DMS 273 treated with DMSO at 0.1 percent for 48 hours (cell line): Measurements from ENCODE around the gene SAMD4B.
A peak's percentile ranks its signal among the peaks of the same experiment; 100 is the strongest.

Experiments
- DNase-seq: peaks from one replicate; lab custom pipeline; 2025; lab: John Stamatoyannopoulos, UW

SAMD4B gene

DNA sequence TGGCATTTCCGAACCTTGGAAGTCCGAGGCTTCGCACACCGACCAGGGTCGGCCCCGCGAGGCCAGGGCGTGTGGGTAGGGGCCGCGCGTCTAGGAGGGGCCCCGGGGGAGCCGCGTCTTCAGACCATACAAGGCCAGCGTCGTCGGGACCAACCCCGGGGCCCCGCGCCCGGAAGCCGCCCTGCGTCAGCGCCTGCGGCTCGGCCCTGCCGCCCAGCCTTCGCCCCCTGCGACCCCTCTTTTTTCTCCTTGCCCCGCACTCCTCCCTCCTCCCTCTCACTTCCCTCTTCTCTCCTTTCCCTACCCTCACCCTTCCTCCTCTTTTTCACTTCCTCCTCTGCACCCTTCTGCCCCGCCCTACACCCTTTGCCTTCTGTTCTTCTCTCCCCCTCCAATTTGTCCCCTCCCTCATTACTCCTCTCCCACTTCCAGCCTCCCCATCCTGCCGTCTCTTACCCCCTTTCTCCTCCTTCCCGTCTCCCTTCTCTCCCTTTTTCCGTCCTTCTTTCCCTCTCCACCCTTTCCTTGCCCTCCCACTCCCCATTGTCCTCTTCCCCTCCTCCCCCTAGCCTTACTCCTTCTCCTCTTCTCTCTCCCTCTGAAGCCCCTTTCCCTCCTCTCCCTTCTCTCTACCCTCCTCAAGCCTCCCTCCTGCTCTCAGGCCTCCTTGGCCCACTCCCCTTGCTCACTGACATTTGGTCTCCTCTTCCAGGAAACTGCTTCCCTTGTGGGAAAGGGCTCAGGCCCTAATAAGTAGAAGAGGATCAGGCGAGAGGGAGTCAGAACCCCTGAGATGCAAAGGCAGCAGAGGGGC lies 68.0 kb downstream of the SAMD4B start:
- DNase-seq = no peak

GRCh38 chr19:39410831-39411080 lies 68.5 kb downstream of the SAMD4B start:
- DNase-seq = no peak

GRCh38 chr19:39411081-39411831 lies 69.0 kb downstream of the SAMD4B start:
- DNase-seq = no peak

DNA sequence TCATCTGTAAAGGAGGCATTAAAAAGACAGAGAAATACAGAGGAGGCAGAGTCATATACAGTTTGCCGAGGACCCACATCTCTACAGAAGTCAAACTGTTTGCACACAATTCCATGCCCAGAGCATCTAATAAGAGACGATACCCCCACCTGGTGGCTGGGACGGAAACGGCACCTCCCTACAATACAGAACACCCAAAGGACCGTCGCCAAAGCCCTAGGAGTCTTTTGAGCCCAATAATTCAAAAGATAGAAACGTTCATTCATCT lies 69.5 kb downstream of the SAMD4B start:
- peak; percentile 89 for DNase-seq

DNA sequence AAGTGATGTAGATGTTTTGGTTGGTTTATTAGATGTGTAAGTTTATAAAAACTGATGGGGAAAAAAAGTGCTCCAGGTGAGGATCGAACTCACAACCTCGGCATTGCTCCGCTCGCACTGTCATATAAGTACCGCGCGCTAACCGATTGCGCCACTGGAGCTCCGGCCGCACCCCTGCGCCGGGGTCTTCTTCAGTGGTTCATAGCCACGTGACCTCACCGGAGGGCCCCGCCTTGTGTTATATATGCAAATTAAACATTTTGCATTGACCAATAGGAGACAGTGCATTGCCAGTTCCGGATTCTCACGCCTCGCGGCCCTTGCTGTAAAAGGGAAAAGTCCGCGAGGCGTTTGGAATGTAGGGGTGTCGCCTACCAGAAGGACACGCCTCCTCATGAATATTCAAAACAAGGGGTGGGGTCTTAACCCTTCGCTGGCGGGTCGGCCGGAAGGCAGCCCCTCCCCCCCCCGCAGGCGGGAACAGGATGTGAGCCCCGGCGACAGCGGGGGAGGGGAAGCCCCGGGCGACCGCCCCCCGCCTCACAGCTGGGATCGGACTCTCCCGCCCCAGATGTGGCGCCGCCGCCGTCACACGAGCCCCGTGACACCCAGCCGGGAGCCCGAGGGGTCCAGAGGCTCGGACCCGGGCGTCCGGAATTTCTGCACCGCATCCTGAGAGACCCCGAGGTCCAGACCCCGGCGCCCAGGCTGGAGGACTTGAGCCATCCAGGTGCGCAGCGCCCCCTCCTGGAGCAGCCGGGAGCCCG lies 70.1 kb downstream of the SAMD4B start, which contains the start of gene PLEKHG2:
Gene PLEKHG2 (plus strand): TSS at position 570 of the 767 bp plus-strand sequence. CDS start 1,418 bp downstream, outside the sequence.
- DNase-seq = peak; percentile 97

- no peak for DNase-seq
Observed at GRCh38 chr19:39412867-39413271, 70.6 kb downstream of the SAMD4B start.

DNA sequence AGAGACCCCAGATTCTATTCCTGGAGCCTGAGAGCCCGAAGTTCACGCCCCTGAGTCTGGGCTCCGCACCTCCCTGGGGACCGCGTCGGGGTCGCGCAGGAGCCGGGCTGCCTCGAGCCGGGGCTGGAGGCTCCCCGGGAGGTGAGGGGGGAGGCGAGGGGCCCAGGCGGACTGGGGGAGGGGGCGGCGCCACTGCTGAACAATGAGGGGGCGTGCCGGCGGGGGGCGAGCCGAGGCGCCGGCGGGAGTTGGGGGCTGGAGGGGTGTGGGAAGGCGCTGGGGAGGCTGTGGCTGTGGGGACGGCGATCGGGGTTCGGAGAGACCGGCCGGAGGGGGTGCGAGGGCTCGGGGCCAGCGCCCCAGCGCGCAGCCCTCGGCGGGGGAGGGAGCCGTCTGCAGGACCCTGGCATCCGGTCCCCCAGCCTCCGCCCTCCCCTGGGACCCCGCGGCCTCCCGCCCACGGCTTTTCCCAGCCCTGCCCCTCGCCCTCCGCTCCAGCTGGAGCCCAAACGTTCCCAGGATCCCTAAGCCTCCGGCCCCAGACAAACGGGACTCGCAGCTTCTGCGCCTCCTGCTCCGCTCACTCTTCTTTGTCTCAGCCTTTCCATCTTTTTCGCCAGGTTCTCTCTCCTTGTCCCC lies 71.2 kb downstream of the SAMD4B start:
- no peak for DNase-seq

GRCh38 chr19:39413911-39414608 lies 71.8 kb downstream of the SAMD4B start:
- DNase-seq = no peak

GRCh38 chr19:39415111-39416046 lies 73.2 kb downstream of the SAMD4B start:
- no peak for DNase-seq

DNA sequence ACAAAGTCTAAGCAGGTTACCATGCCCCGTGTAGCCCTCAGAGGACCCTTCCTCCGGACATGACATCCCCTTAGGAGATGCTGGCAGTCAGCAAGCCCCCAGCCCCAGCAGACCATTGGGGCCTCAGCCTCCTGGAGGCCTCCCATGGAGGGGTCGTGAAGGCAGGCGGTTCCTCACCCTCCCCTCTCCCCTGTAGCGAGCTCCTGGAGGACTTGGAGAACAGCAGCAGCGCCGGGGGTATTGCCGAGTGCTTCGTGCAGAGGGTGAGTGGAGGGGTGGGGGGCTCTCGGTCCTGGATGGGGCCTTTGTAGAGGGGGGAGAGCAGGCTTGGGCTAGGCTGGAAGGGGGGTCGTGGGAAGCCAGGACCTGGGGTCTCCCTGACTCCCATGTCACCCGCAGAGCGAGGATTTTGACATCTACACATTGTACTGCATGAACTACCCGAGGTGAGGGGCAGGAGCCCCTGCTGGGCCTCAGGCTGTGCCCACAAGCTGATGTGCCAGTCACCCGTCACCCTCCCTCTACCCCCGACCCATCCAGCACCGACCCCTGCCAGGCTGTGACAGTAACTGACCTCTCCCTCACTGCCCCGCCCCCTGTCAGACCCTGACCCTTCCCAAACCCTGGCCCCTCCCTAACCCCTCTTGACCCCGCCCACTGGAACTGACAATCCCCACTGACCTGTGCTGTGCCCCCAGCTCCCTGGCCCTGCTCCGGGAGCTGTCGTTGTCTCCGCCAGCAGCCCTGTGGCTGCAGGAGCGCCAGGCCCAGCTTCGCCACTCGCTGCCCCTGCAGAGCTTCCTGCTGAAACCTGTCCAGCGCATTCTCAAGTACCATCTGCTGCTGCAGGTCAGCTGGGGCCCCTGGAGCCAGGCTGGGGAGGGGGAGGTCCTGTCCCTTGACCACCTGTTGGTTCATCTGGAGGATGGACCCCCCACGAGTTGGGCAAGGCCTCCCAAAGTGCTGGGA lies 74.2 kb downstream of the SAMD4B start:
- DNase-seq = no peak

DNA sequence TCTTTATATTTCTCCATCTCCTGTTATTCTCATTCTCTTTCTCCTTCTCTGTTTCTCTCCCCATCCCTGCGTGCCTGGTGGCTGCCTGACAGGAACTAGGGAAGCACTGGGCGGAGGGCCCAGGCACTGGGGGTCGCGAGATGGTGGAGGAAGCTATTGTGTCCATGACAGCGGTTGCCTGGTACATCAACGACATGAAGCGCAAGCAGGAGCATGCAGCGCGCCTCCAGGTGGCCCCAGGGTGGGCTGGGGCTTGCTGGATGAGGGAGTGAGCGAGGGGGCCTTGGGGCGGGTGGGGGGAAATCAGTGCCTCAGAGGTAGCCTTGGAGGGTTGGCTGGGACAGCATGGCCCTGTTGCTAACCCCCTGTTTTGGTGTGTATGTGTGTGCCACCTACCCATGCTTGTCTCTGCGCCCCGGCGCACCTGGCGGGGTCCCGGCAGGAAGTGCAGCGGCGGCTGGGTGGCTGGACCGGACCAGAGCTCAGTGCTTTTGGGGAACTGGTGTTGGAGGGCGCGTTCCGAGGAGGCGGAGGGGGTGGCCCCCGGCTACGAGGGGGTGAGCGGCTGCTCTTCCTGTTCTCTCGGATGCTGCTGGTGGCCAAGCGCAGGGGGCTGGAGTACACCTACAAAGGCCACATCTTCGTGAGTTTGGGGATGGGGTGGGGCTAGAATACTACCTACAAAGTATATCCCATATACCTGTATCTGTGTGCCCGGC lies 75.4 kb downstream of the SAMD4B start:
- no peak for DNase-seq

DNA sequence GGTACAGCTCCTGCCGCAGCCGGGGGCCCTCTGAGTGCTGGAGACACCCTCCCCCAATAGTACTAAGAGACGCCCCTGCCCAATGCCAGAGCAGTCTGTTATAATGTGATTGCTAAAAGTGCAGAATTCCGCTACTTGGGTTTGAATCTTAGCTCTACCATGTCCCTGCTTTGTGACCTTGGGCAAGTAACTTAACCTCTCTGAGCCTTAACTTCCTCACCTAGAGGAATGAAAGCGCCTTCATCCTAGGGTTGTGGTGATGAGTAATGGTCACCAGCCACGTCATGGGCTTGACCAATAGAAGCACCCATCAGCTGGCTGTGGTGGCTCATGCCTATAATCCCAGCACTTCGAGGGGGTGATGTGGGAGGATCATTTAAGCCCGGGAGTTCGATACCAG lies 76.8 kb downstream of the SAMD4B start:
- no peak for DNase-seq

DNA sequence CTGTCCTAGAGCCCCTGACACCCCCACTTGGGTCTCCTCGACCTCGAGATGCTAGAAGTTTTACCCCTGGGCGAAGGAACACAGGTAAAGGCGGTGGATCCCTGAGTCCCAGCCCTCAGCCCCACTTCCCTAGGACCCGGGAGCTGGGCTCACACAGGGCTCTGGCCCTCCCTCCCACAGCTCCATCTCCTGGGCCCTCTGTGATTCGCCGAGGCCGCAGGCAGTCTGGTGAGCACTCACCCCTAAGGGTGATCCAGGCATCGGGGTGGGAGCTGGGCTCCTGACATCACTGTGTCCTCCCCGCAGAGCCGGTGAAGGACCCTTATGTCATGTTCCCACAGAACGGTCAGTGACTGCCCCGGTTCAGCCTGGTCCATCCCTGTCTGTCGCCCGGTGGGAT lies 78.5 kb downstream of the SAMD4B start:
- DNase-seq = no peak

DNA sequence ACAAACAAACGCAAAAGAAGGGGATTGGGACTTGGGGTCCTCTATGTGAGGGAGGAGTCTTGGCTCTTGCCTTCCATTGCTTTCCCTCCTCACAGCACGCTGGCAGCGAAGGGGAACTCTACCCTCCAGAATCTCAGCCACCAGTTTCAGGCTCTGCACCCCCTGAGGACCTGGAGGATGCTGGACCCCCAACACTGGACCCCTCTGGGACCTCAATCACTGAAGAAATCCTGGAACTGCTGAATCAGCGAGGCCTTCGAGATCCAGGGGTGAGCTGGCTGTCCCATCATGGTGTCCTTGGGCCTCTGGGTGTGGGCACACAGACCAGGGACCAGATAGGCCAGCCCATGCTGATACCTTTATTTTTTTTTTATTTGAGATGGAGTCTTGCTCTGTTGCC lies 79.8 kb downstream of the SAMD4B start:
- DNase-seq = no peak

- no peak for DNase-seq
Observed at GRCh38 chr19:39423258-39424086, 81.3 kb downstream of the SAMD4B start.

- no peak for DNase-seq
Observed at GRCh38 chr19:39424934-39425333, 82.7 kb downstream of the SAMD4B start.

DNA sequence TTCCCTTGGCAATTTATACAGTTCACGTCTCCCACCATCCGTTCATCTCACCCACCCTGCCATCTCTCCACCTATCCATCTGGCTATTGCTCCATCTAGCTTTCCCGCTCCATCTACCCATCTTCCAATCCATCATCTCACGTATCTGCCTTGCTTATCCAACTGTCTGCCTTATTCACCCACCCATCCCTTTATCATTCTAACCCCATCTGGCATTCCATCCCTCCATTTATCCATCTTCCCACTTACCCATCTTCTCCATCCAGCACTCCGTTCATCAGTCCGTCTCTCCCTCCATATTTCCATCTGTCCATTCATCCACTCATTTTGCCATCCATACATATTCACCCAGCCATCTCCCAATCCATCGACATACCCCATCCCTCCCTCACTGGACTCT lies 83.5 kb downstream of the SAMD4B start:
- DNase-seq = no peak

- DNase-seq = no peak
Observed at GRCh38 chr19:39426170-39426569, 83.9 kb downstream of the SAMD4B start.
